Upper lobe of right lung (tissue), 1 donor: ENCODE measurements around the gene SMIM30. TPM values are rescaled to one million over a fixed set of nuclear protein-coding genes. Genes with fewer than 3 reads are reported as not detected.

Experiments
- ATAC-seq: fragments of 200-7000 bp; cut with Tn5 transposase; one replicate; pipeline ENCODE4 v1.9.1; 2020; ENCODE audit warnings: mild to moderate bottlenecking, moderate library complexity
- DNase-seq: peaks from one replicate; pipeline ENCODE4 v3.0.0-alpha.2; 2020
- H3K27ac ChIP-seq: fragments of 200-600 bp; one replicate; pipeline ENCODE4 v1.8.0; 2022
- H3K27me3 ChIP-seq: fragments of 200-600 bp; one replicate; pipeline ENCODE4 v1.8.0; 2022; ENCODE audit warnings: mild to moderate bottlenecking
- H3K36me3 ChIP-seq: fragments of 200-600 bp; one replicate; pipeline ENCODE4 v1.8.0; 2022
- H3K4me1 ChIP-seq: fragments of 200-600 bp; one replicate; pipeline ENCODE4 v1.8.0; 2022
- H3K4me3 ChIP-seq: fragments of 200-600 bp; one replicate; pipeline ENCODE4 v1.8.0; 2022; ENCODE audit warnings: mild to moderate bottlenecking
- H3K9me3 ChIP-seq: fragments of 200-600 bp; one replicate; pipeline ENCODE4 v1.8.0; 2022
- CTCF ChIP-seq: fragments of 200-600 bp; IDR thresholded peaks from one replicate; pipeline ENCODE4 v1.8.0; 2022; ENCODE audit warnings: antibody characterized with exemption
- intact Hi-C: fragments of 100-400 bp; cut with DNase I; formaldehyde crosslinking; loops from one replicate; pipeline ENCODE4 v1.11.0; 2022
- total RNA-seq: library from RNA; stranded (reverse); fragmentation: NEBNext Ultra II Directional; extraction: Animal tissue kit (Norgen Biotek cat#: 25700); gene quantifications from one replicate; pipeline ENCODE4 v1.2.1, GENCODE V29; 2021
- donor health status: DM: no; HTN: yes; CAD: no; lungs with severe emphysema.

Gene SMIM30
- total RNA-seq, 1 donor from 2014 or later, result 48.5 TPM

GRCh38 chr7:113144817-113145216 is 26.5 kb upstream of the SMIM30 start:
- no peak for TF ChIP-seq CTCF
- Histone ChIP-seq H3K36me3 (no peaks in the 10 kb centered on the region), H3K4me3 (no peak overlapping the region), H3K27me3 (no peaks in the 10 kb centered on the region), H3K27ac (no peak overlapping the region), H3K9me3 (no peaks in the 10 kb centered on the region), H3K4me1 (no peaks in the 10 kb centered on the region)
- intact Hi-C loops, result no loop called here
- DNase-seq (no peak), ATAC-seq (no peak)

GRCh38 chr7:113143486-113144257 is 25.3 kb upstream of the SMIM30 start:
- ATAC-seq (peak; percentile 62), DNase-seq (no peak)
- intact Hi-C loops, result no loop called here
- no peak overlapping the region for H3K4me3 ChIP-seq
- no peaks in the 10 kb centered on the region for H3K27me3 ChIP-seq
- no peaks in the 10 kb centered on the region for H3K36me3 ChIP-seq
- H3K27ac ChIP-seq, result no peak overlapping the region
- H3K4me1 ChIP-seq, result no peaks in the 10 kb centered on the region
- no peak for TF ChIP-seq CTCF
- H3K9me3 ChIP-seq, result no peaks in the 10 kb centered on the region

- H3K4me1 ChIP-seq, result no peaks in the 10 kb centered on the region
Measured at GRCh38 chr7:113142385-113143119, 24.2 kb upstream of the SMIM30 start.

GRCh38 chr7:113141803-113142202 is 23.4 kb upstream of the SMIM30 start:
- no peak for ATAC-seq
- H3K27ac ChIP-seq, result no peak overlapping the region
- no peaks in the 10 kb centered on the region for H3K9me3 ChIP-seq
- DNase-seq, result no peak
- H3K4me1 ChIP-seq, result no peaks in the 10 kb centered on the region
- intact Hi-C loops, result no loop called here
- H3K27me3 ChIP-seq, result no peaks in the 10 kb centered on the region
- H3K4me3 ChIP-seq, result no peak overlapping the region
- no peaks in the 10 kb centered on the region for H3K36me3 ChIP-seq
- no peak for TF ChIP-seq CTCF

More at GRCh38 chr7:113142385-113143119, 24.2 kb upstream of the SMIM30 start:
- intact Hi-C loops, result no loop called here
- DNase-seq, result no peak
- Histone ChIP-seq H3K4me3 (no peak overlapping the region), H3K36me3 (no peaks in the 10 kb centered on the region), H3K27ac (no peak overlapping the region), H3K27me3 (no peaks in the 10 kb centered on the region), H3K9me3 (no peaks in the 10 kb centered on the region)
- ATAC-seq, result no peak
- TF ChIP-seq CTCF, result no peak

GRCh38 chr7:113140956-113141355 is 22.6 kb upstream of the SMIM30 start:
- intact Hi-C loops, result no loop called here
- Histone ChIP-seq H3K9me3 (no peaks in the 10 kb centered on the region), H3K36me3 (no peaks in the 10 kb centered on the region), H3K27ac (no peak overlapping the region), H3K27me3 (no peaks in the 10 kb centered on the region), H3K4me3 (no peak overlapping the region), H3K4me1 (no peaks in the 10 kb centered on the region)
- ATAC-seq (no peak), DNase-seq (no peak)
- TF ChIP-seq CTCF, result no peak
